Fibroblast of the conjunctiva (primary cell): ENCODE data around the gene LGALSL.

Experiments
- DNase-seq: peaks from one replicate; pipeline ENCODE4 v3.0.0-alpha.2; 2010; ENCODE audit warnings: low read depth

The LGALSL gene

GRCh38 chr2:64453770-64454385, at the start of gene LGALSL:
Gene LGALSL, plus strand, starts transcription at chr2:64454162. Its CDS starts 384 bp downstream, at chr2:64454546.
- no peak for DNase-seq

- peak; percentile 75 for DNase-seq
These were observed 49.2 kb upstream of the LGALSL start for GRCh38 chr2:64404743-64405142.

DNA sequence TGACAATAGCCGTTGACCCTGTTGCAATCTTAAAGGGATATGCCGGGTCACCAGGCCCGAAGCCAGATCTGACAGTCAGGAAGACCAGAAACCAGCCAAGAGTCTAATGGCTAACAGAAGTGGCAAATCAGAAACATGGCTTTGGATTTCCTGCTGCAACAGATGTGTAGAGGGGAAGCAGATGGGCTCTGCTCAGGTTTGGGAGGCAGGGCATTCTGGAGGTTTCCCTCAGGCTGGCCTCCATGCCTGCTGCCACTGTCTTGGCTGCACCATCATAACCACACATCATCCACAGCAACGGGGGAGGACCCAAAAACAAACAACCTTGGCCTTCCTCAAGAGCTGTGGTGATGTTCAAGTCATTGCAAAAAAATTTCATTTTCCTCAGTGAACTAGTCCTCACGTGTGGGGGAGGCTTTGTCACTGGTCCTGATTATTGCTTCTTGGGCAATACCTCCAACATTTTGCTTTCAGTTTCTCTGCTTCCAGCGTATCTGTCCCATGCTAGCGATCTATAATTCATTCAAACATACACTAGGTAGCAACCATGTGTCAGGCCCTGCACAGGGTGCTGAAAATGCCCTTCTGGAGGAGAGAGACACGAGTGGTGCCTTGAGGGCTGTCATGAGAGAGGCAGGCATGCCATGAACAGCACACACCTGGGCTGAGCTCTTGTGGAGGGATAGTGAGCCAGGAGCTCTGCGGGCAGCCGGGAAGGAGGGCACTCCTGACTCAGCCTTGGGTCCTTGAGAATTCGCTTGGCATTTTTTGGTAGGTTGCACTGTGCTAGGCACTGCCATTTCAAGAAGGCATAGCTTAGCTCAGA, 48.2 kb upstream of the LGALSL start:
- peak; percentile 86 for DNase-seq

GRCh38 chr2:64406407-64406774, 47.6 kb upstream of the LGALSL start:
- DNase-seq = no peak

DNA sequence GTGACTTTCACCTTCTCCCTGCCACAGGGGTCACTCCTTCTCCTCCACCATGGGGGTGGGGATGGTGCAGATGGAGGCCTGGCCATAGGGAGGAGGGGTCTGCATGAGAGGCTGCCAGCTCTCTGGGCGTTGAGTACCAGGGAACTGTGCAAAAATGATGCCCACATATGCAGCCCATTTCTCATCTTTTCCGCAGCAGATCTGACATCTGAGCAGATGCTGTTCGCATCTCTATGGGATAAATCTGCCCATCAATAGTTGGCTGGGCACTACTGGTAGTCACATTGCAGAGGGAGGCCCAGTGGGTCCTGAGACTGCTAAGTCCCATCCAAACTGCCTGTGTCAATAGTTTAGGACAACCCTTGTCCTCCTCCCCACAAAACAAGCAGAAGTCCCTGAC, 45.9 kb upstream of the LGALSL start:
- no peak for DNase-seq

- DNase-seq = no peak
These were observed 43.3 kb upstream of the LGALSL start for GRCh38 chr2:64410671-64411070.

DNA sequence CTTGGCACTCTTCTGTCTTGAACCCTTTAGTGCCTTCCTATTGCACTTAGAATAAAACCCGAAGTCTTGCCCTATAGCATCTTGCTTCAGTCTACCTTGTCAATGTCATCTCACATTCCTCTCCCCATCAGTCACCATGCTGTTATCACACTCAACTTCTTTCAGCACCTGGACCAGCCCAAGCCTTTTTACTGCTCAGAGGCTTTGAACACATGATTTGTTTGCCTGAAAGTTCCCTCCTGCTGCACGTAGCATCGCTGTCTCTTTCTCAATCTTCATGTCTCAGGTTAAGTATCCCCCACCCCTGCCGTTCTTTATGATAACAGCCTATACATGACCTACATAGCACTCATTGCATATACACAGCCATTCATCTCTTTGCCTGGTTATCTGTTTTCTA, 41.3 kb upstream of the LGALSL start:
- DNase-seq = no peak

DNA sequence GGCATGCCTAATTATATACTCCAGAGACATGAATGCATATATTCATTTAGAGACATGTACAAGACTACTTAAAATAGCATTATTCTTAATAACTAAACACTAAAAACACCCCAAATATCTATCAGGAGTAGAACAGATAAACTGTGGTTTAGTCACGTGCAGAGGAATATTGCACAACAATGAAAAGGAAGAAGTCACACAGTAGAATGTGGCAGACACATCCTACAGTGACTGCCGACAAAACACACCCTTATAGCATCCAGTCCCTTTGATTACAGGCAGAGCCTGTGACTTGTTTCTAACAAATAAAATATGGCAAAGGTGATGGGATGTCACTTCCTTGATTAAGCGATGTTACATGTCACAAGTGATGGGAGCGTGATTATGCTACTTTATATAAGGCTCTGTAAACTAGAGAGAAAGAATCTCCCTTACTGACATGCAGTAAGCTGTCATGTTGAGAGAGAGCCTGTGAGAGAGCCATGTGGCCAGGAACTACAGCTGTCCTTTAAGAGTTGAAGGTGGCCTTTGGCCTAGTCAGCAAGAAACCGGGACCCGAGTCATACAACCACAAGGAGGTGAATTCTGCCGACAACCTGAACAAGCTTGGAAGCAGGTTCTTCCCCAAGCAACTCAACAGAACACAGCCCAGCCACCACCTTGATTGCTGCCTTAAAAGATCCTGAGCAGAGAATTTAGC, 39.1 kb upstream of the LGALSL start:
- no peak for DNase-seq

DNA sequence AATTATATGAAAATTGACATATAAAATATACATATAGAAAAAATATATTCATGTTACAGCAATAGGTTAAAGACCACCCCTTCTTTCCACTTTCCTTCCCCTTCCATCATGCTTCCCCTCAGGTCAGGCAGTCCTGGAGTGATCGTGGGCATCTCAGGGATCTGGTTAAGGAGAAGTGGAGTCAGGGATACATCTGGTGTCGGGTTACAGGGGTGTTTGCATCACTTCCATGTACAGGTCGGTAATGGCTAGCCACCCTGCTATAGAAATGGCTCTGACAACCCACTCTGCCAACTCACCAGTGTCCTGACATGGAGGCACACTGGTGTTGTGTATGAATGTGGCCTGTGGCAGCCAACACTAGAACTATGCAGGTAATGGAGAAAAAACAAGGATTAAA, 36.3 kb upstream of the LGALSL start:
- DNase-seq = no peak

- DNase-seq = no peak
These were observed 34.3 kb upstream of the LGALSL start for GRCh38 chr2:64419596-64420165.

- no peak for DNase-seq
These were observed 33.3 kb upstream of the LGALSL start for GRCh38 chr2:64420677-64421076.

DNA sequence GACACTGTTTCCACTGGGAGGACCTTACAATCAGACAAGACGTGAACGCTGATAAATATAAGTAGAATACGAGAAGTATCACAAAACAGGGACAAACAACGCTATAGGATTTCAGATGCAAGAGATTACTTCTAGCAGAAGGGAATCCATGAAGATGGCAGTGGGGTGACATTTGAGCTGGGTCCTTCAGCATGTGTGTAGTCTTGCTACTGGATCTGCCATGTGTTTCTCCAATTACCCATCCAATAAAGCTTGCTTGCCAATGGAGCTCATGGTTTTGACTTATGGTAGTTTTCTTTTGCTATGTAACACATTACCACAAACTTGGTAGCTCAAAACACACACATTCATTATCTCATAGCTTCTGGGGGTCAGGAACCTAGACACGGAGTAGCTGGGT, 32.8 kb upstream of the LGALSL start:
- DNase-seq = no peak

DNA sequence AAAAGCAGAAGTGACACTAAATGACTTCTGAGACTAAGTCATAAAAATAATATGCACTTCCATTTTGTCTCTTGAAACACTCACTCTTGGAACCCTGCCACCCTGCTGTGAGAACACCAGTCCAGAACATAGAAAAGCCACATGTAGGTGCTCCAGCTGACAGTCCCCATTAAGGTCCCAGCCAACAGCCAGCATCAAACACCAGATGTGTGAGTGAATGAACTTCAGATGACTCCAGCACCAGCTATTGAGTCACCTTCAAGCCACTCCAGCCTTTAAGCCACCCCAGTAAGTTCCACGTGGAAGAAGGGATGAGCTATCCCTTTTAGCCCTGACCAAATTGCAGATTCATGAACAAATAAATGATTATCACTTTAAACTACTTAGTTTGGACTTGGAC, 31.5 kb upstream of the LGALSL start:
- no peak for DNase-seq

- DNase-seq = no peak
These were observed 30.7 kb upstream of the LGALSL start for GRCh38 chr2:64423303-64423702.

- no peak for DNase-seq
These were observed 29.5 kb upstream of the LGALSL start for GRCh38 chr2:64424416-64424987.

DNA sequence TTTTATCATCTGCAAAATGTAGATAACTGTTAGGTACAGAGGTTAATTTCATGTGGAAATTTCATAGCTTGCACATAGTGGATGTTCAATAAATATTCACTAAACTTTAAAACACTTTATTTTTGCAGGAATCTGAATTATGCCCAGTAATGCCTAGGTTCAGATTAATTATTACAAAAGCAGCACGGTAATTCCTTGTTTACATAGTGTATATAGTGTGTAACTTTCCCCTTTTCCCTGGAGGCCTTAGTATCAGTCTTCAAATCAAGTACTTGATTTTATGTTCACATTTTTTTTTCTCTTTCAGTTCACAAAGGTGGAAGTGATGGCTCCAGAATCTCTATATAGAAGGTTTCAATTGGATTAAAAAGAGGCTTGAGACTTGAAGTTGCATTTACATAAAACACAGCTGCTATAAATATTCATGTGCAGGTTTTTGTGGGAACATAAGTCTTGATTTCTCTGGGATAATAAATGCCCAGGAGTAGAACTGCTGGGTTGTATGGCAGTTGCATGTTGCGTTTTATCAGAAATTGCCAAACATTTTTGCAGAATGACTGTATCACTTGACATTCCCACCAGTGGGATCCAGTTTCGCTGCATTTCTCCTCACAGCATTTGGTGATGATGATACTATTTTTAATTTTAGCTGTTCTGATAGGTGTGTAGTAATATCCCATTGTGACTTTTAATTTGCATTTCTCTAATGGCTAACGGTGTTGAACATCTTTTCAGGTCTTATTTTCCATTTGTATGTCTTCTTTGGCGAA, 27.6 kb upstream of the LGALSL start:
- DNase-seq = no peak

DNA sequence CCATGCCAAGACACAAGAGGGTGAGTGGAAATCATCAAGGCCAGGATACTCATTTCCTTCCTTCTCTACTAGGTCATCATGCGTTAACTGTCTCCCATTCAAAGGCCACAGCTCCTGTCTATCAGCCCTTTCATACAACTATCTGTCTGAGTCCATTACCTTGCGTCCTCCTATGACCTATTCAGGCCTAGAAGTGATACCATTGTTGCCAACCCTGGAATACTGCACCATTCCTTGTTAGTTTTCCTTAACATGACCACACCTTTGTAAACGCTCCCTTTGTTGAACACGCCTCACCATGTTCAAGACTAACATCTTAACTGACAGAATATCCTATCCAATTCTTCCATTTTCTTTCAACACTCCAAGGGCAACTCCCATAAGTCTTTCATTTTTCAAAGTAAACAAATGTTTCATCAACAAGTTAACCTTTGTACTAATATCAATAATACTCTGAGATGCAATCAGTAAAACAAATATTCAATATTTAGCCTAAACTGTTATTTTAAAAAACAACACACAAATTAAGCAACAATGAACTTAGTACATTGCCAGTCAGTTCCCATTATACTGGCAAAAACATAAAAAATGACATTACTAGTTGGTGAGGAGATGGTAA, 19.8 kb upstream of the LGALSL start:
- DNase-seq = no peak

DNA sequence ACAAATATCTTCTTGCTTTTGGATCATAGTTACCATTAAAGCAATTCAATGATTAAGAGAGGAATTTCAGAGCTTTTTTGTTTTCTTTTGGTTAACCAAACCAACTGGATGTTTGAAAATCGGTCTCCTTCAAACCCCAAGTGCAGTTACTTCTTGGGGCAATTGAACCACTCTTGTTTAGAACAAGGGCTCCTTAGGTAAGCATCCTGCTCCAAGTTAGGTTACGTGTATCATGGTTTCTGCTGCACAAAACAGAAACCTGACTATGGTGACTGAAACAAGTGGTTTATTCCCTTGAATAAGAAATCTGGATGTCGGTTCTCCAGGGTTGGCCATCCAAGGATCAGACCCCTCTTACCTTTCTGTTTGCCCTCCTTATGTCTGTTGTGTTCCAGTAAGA, 16.1 kb upstream of the LGALSL start:
- no peak for DNase-seq

- DNase-seq = no peak
These were observed 14.8 kb upstream of the LGALSL start for GRCh38 chr2:64439194-64439593.

GRCh38 chr2:64440843-64441242, 13.1 kb upstream of the LGALSL start:
- no peak for DNase-seq

GRCh38 chr2:64442277-64442676, 11.7 kb upstream of the LGALSL start:
- no peak for DNase-seq
